ENCODE measurements around the gene DAZL.

DAZL gene

GRCh38 chr3:16633948-16634347 lies 28.7 kb upstream of the DAZL start:
- TF ChIP-seq, protein P1, sequence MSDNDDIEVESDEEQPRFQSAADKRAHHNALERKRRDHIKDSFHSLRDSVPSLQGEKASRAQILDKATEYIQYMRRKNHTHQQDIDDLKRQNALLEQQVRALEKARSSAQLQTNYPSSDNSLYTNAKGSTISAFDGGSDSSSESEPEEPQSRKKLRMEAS (IDR thresholded peaks at IDR 0.05): no peak
- TF ChIP-seq CREB1 (IDR thresholded peaks at IDR 0.05; ENCODE audit: low read depth) (no peak), EP300 (IDR thresholded peaks at IDR 0.05; ENCODE audit: borderline replicate concordance) (no peak), CEBPB (IDR thresholded peaks at IDR 0.05) (no peak), EGR1 (IDR thresholded peaks at IDR 0.05) (no peak), YY1 (IDR thresholded peaks at IDR 0.05; ENCODE audit: low read depth) (no peak)

GRCh38 chr3:16632395-16632794 lies 27.2 kb upstream of the DAZL start:
- TF ChIP-seq TAF1 (IDR thresholded peaks at IDR 0.05; ENCODE audit: low read depth) (no peak), EGR1 (IDR thresholded peaks at IDR 0.05) (no peak), EP300 (IDR thresholded peaks at IDR 0.05; ENCODE audit: borderline replicate concordance) (no peak)

DNA sequence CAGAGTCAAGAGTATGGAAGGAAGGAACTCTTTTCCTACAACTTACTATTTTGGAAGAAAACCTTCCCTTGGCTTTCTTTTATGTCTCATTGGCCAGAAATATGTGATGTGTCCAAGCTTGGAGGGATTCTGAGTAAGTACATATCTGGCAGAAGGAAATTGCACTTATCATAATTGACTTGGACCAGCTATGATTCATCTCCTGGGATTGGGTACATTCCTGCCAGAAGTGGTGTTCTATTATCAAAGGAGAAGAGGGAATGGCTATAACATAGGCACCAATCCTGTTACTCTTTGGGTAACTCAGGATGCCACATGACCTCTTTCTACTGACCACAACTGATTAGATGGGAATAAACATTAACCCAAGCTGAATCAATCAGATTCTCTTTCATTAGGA lies 13.5 kb upstream of the DAZL start:
- no peak for TF ChIP-seq TEAD4 (IDR thresholded peaks at IDR 0.05)
- TF ChIP-seq ZBTB7A (IDR thresholded peaks at IDR 0.05; ENCODE audit: low read depth): no peak

GRCh38 chr3:16616083-16616482 lies 10.9 kb upstream of the DAZL start:
- TF ChIP-seq ZBTB7A (IDR thresholded peaks at IDR 0.05; ENCODE audit: low read depth) (no peak), TCF12 (IDR thresholded peaks at IDR 0.05; ENCODE audit: low read depth) (no peak), REST (IDR thresholded peaks at IDR 0.05; ENCODE audit: low read depth) (no peak), TAF1 (IDR thresholded peaks at IDR 0.05; ENCODE audit: low read depth) (no peak), FOXM1 (IDR thresholded peaks at IDR 0.05; ENCODE audit: borderline replicate concordance, low read depth) (no peak), CEBPB (IDR thresholded peaks at IDR 0.05) (no peak), CREB1 (IDR thresholded peaks at IDR 0.05; ENCODE audit: low read depth) (no peak), EGR1 (IDR thresholded peaks at IDR 0.05) (no peak), EP300 (IDR thresholded peaks at IDR 0.05; ENCODE audit: borderline replicate concordance) (no peak), USF1 (IDR thresholded peaks at IDR 0.05) (no peak), YY1 (IDR thresholded peaks at IDR 0.05; ENCODE audit: low read depth) (no peak), NFIC (IDR thresholded peaks at IDR 0.05) (no peak), RAD21 (IDR thresholded peaks at IDR 0.05; ENCODE audit: low read depth) (no peak), TEAD4 (IDR thresholded peaks at IDR 0.05) (no peak)
- TF ChIP-seq, protein P1 (IDR thresholded peaks at IDR 0.05): no peak

- TF ChIP-seq, protein P1 (IDR thresholded peaks at IDR 0.05): no peak
- TF ChIP-seq TEAD4 (IDR thresholded peaks at IDR 0.05): no peak
- TF ChIP-seq EP300 (IDR thresholded peaks at IDR 0.05; ENCODE audit: borderline replicate concordance): no peak
- no peak for TF ChIP-seq ZBTB7A (IDR thresholded peaks at IDR 0.05; ENCODE audit: low read depth)
- TF ChIP-seq RAD21 (IDR thresholded peaks at IDR 0.05; ENCODE audit: low read depth): no peak
- no peak for TF ChIP-seq YY1 (IDR thresholded peaks at IDR 0.05; ENCODE audit: low read depth)
- no peak for TF ChIP-seq FOXM1 (IDR thresholded peaks at IDR 0.05; ENCODE audit: borderline replicate concordance, low read depth)
- TF ChIP-seq CEBPB (IDR thresholded peaks at IDR 0.05): no peak
Measured at GRCh38 chr3:16614033-16615031, 9.1 kb upstream of the DAZL start.

DNA sequence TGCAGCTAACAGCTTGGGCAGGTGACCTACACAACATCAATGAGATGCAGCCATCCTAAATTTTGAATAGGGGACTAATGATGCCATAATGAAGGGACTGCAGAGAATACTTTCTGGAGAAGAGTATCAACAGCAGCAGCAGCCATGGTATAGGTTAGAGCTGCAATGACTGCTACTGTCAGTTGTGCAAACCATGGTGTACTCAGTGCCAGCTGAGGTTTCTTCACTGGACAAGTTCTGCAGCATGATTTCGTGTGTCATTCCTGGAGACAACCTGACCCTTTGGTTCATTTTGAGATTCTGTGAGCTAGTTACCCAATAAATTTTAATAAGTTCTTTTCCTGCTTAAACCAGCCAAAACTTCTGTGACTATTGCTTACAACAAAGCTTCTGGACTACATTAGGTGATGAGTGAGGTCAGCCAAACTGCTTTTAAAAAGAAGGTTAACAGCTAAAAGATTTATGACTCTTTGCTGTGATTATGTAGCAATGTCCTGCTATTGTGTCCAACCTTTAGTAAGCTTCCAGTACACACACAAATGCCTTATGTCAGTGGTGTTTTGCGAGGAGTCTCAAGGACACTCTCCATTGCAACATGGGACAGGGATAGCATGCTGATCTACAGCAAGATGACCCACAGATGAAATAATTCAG lies 4.8 kb upstream of the DAZL start:
- no peak for TF ChIP-seq CREB1 (IDR thresholded peaks at IDR 0.05; ENCODE audit: low read depth)
- no peak for TF ChIP-seq CEBPB (IDR thresholded peaks at IDR 0.05)

GRCh38 chr3:16608816-16609215 lies 3.6 kb upstream of the DAZL start:
- TF ChIP-seq FOXM1 (IDR thresholded peaks at IDR 0.05; ENCODE audit: borderline replicate concordance, low read depth) (no peak), YY1 (IDR thresholded peaks at IDR 0.05; ENCODE audit: low read depth) (no peak), TCF12 (IDR thresholded peaks at IDR 0.05; ENCODE audit: low read depth) (no peak), EGR1 (IDR thresholded peaks at IDR 0.05) (no peak), RAD21 (IDR thresholded peaks at IDR 0.05; ENCODE audit: low read depth) (no peak), CEBPB (IDR thresholded peaks at IDR 0.05) (no peak), ZBTB7A (IDR thresholded peaks at IDR 0.05; ENCODE audit: low read depth) (no peak), REST (IDR thresholded peaks at IDR 0.05; ENCODE audit: low read depth) (no peak), NFIC (IDR thresholded peaks at IDR 0.05) (no peak), EP300 (IDR thresholded peaks at IDR 0.05; ENCODE audit: borderline replicate concordance) (no peak), CREB1 (IDR thresholded peaks at IDR 0.05; ENCODE audit: low read depth) (no peak), USF1 (IDR thresholded peaks at IDR 0.05) (no peak), TEAD4 (IDR thresholded peaks at IDR 0.05) (no peak), TAF1 (IDR thresholded peaks at IDR 0.05; ENCODE audit: low read depth) (no peak)
- TF ChIP-seq, protein P1 (IDR thresholded peaks at IDR 0.05): no peak

All from Ishikawa (cell line).